Erythroblast (primary cell): ENCODE results near the gene SCAF4.

Source experiments
- GATA1 ChIP-seq: IDR thresholded peaks from 2 replicates; pipeline ENCODE4 v1.6.1; 2011; ENCODE audit warnings: low read depth, mild to moderate bottlenecking, control low read depth, low read length, moderate library complexity
- POLR2A ChIP-seq: IDR thresholded peaks from 2 replicates; pipeline ENCODE4 v1.6.1; 2011; ENCODE audit warnings: mild to moderate bottlenecking, low read length

DNA sequence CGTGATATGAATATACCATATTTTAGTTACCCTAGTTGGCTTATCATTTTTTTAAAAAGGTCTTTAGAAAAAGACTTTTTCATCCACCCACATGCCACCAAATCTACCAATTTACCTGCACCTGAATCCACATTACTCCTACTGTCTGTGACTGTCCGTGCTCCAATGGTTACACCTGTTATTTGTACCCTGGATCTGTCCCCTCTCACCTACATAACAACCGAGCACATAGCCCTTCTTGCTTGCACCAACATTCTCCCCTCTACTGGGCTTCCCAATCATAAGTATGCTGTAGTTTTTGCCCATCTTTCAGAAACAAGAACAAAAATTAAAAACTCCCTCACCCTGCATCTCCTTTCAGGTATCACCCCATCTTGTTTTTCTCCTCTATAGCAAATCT is 54.9 kb downstream of the SCAF4 start:
- TF ChIP-seq POLR2A (no peak), GATA1 (no peak)
